ENCODE results near the gene ATRX. TPM values are rescaled to one million over a fixed set of nuclear protein-coding genes. Genes with fewer than 3 reads are reported as not detected.

ATRX gene
- total RNA-seq, 1 donor from 2014 or later: 106 TPM

DNA sequence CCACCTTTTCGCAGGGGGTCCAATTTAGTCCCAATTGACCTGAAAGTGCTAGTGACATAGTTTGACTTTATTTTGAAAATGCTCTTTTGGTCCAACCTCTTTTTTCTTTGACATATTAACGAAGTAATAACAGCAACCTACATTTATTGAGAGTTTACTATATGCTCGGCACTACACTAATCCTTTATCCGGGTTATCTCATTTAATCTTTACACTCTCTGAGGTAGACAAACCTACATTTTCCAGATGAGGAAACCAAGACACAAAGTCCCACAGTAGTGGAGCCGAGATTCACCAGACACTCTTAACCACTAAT is 307 bp upstream of the ATRX start:
- peak overlapping the region; percentile 78 for H2AFZ ChIP-seq (ENCODE audit: low read depth, low read length)
- H4K20me1 ChIP-seq (ENCODE audit: insufficient read depth, low read length): peaks cover 37% of the 10 kb centered on the region
- peak overlapping the region; percentile 96 for H3K27ac ChIP-seq (ENCODE audit: low read depth, low read length)
- no peaks in the 10 kb centered on the region for H3K27me3 ChIP-seq (ENCODE audit: insufficient read depth, low read length)
- peak overlapping the region; percentile 99 for H3K9ac ChIP-seq (ENCODE audit: low read length)
- H3K4me3 Mint-ChIP-seq (ENCODE audit: unreplicated experiment): peak overlapping the region; percentile 99
- H3K4me2 ChIP-seq (ENCODE audit: low read length): peak overlapping the region; percentile 89
- H3K4me1 Mint-ChIP-seq (ENCODE audit: low read depth, unreplicated experiment): peaks cover 6% of the 10 kb centered on the region
- no peak for TF ChIP-seq CTCF (IDR thresholded peaks at IDR 0.05; ENCODE audit: insufficient read depth, low read depth, low read length)
- no peak for TF ChIP-seq EZH2 (IDR thresholded peaks at IDR 0.05; ENCODE audit: insufficient read depth, low read length)
- FAIRE-seq (no peak), DNase-seq (ENCODE audit: low read depth) (no peak)
- H3K9me3 Mint-ChIP-seq (ENCODE audit: unreplicated experiment): no peaks in the 10 kb centered on the region
- no peaks in the 10 kb centered on the region for H3K36me3 ChIP-seq (ENCODE audit: insufficient read depth, low read length)
- peak overlapping the region; percentile 90 for H3K4me3 ChIP-seq (ENCODE audit: insufficient read depth, low read depth, low read length)
- H3K36me3 Mint-ChIP-seq (ENCODE audit: low read depth, unreplicated experiment): no peaks in the 10 kb centered on the region
- peaks cover 5% of the 10 kb centered on the region for H3K4me1 ChIP-seq (ENCODE audit: insufficient read depth, low read length)
- H3K9me3 ChIP-seq (ENCODE audit: insufficient read depth, low read depth, low read length): no peaks in the 10 kb centered on the region
- H3K27me3 Mint-ChIP-seq (ENCODE audit: low read depth, unreplicated experiment): no peaks in the 10 kb centered on the region
- peak overlapping the region; percentile 100 for H3K27ac Mint-ChIP-seq (ENCODE audit: unreplicated experiment)
- peaks cover 50% of the 10 kb centered on the region for H3K79me2 ChIP-seq (ENCODE audit: insufficient read depth, low read length)

GRCh38 chrX:77779695-77780094 is 6.3 kb downstream of the ATRX start:
- no peak overlapping the region for H3K27ac Mint-ChIP-seq (ENCODE audit: unreplicated experiment)
- Histone ChIP-seq H4K20me1 (ENCODE audit: insufficient read depth, low read length) (peaks cover 86% of the 10 kb centered on the region), H3K9me3 (ENCODE audit: insufficient read depth, low read depth, low read length) (no peaks in the 10 kb centered on the region), H3K4me3 (ENCODE audit: insufficient read depth, low read depth, low read length) (no peak overlapping the region), H3K36me3 (ENCODE audit: insufficient read depth, low read length) (no peaks in the 10 kb centered on the region), H3K27me3 (ENCODE audit: insufficient read depth, low read length) (no peaks in the 10 kb centered on the region), H2AFZ (ENCODE audit: low read depth, low read length) (no peak overlapping the region), H3K79me2 (ENCODE audit: insufficient read depth, low read length) (peaks cover 95% of the 10 kb centered on the region), H3K4me2 (ENCODE audit: low read length) (no peak overlapping the region), H3K9ac (ENCODE audit: low read length) (no peak overlapping the region), H3K4me1 (ENCODE audit: insufficient read depth, low read length) (peaks cover 5% of the 10 kb centered on the region), H3K27ac (ENCODE audit: low read depth, low read length) (no peak overlapping the region)
- H3K4me3 Mint-ChIP-seq (ENCODE audit: unreplicated experiment): no peak overlapping the region
- FAIRE-seq: peak; percentile 54
- no peaks in the 10 kb centered on the region for H3K27me3 Mint-ChIP-seq (ENCODE audit: low read depth, unreplicated experiment)
- peaks cover 15% of the 10 kb centered on the region for H3K4me1 Mint-ChIP-seq (ENCODE audit: low read depth, unreplicated experiment)
- no peak for DNase-seq (ENCODE audit: low read depth)
- H3K36me3 Mint-ChIP-seq (ENCODE audit: low read depth, unreplicated experiment): no peaks in the 10 kb centered on the region
- H3K9me3 Mint-ChIP-seq (ENCODE audit: unreplicated experiment): no peaks in the 10 kb centered on the region
- TF ChIP-seq EZH2 (IDR thresholded peaks at IDR 0.05; ENCODE audit: insufficient read depth, low read length): no peak
- TF ChIP-seq CTCF (IDR thresholded peaks at IDR 0.05; ENCODE audit: insufficient read depth, low read depth, low read length): no peak

- Histone ChIP-seq H3K36me3 (ENCODE audit: insufficient read depth, low read length) (no peaks in the 10 kb centered on the region), H3K27me3 (ENCODE audit: insufficient read depth, low read length) (no peaks in the 10 kb centered on the region), H2AFZ (ENCODE audit: low read depth, low read length) (no peak overlapping the region), H4K20me1 (ENCODE audit: insufficient read depth, low read length) (peaks cover 86% of the 10 kb centered on the region), H3K9me3 (ENCODE audit: insufficient read depth, low read depth, low read length) (no peaks in the 10 kb centered on the region), H3K4me3 (ENCODE audit: insufficient read depth, low read depth, low read length) (no peak overlapping the region), H3K4me2 (ENCODE audit: low read length) (no peak overlapping the region), H3K27ac (ENCODE audit: low read depth, low read length) (no peak overlapping the region), H3K4me1 (ENCODE audit: insufficient read depth, low read length) (no peaks in the 10 kb centered on the region), H3K79me2 (ENCODE audit: insufficient read depth, low read length) (peaks cover 93% of the 10 kb centered on the region), H3K9ac (ENCODE audit: low read length) (no peak overlapping the region)
- H3K27ac Mint-ChIP-seq (ENCODE audit: unreplicated experiment): no peak overlapping the region
- H3K4me3 Mint-ChIP-seq (ENCODE audit: unreplicated experiment): no peak overlapping the region
- peaks cover 8% of the 10 kb centered on the region for H3K4me1 Mint-ChIP-seq (ENCODE audit: low read depth, unreplicated experiment)
- H3K36me3 Mint-ChIP-seq (ENCODE audit: low read depth, unreplicated experiment): no peaks in the 10 kb centered on the region
- H3K27me3 Mint-ChIP-seq (ENCODE audit: low read depth, unreplicated experiment): no peaks in the 10 kb centered on the region
- FAIRE-seq (no peak), DNase-seq (ENCODE audit: low read depth) (no peak)
- no peaks in the 10 kb centered on the region for H3K9me3 Mint-ChIP-seq (ENCODE audit: unreplicated experiment)
- TF ChIP-seq CTCF (IDR thresholded peaks at IDR 0.05; ENCODE audit: insufficient read depth, low read depth, low read length): no peak
- TF ChIP-seq EZH2 (IDR thresholded peaks at IDR 0.05; ENCODE audit: insufficient read depth, low read length): no peak
Observed at GRCh38 chrX:77776659-77777058, 9.4 kb downstream of the ATRX start.

All from astrocyte (in vitro differentiated cells and primary cell).